HFFc6 (cell line): ENCODE measurements around the gene SLC22A23. TPM values are rescaled to one million over a fixed set of nuclear protein-coding genes. Genes with fewer than 3 reads are reported as not detected.
A peak's percentile ranks its signal among the peaks of the same experiment; 100 is the strongest.

Experiments
- DNase-seq: peaks from one replicate; pipeline ENCODE4 v3.0.0-alpha.2; 2018
- H3K27ac Mint-ChIP-seq: 2 replicates; pipeline ENCODE4 v1.8.0; 2020; ENCODE audit warnings: mild to moderate bottlenecking, mixed read lengths
- H3K27me3 Mint-ChIP-seq: 2 replicates; pipeline ENCODE4 v1.8.0; 2021; ENCODE audit warnings: mild to moderate bottlenecking, moderate library complexity, mixed read lengths; ENCODE audit not compliant: insufficient read depth
- H3K36me3 Mint-ChIP-seq: 2 replicates; pipeline ENCODE4 v1.8.0; 2021; ENCODE audit warnings: low read depth, mixed read lengths
- H3K4me1 Mint-ChIP-seq: 2 replicates; pipeline ENCODE4 v1.8.0; 2020; ENCODE audit warnings: low read depth, mixed read lengths
- H3K4me3 Mint-ChIP-seq: 2 replicates; pipeline ENCODE4 v1.8.0; 2020; ENCODE audit warnings: mild to moderate bottlenecking, moderate library complexity, mixed read lengths
- H3K9me3 Mint-ChIP-seq: 2 replicates; pipeline ENCODE4 v1.8.0; 2020; ENCODE audit warnings: mild to moderate bottlenecking, mixed read lengths
- CTCF ChIP-seq: fragments of 200-600 bp; sonication (generic); IDR thresholded peaks from 2 replicates; pipeline ENCODE4 v1.5.0; 2021; ENCODE audit warnings: antibody characterized with exemption, mild to moderate bottlenecking
- total RNA-seq, 6 experiments: library from RNA; stranded (reverse); fragmentation: NEBNext Ultra II Directional; extraction: Animal tissue kit (Norgen Biotek cat#: 25700); gene quantifications; 2 replicates in 1 of 6; 3 replicates in 5 of 6; pipeline ENCODE4 v1.2.3, GENCODE V29; 2021

Gene SLC22A23
- total RNA-seq, 6 experiments from 2014 or later = 0.10 to 0.55 (median 0.21) TPM

- Mint-ChIP-seq H3K27ac (no peak overlapping the region), H3K9me3 (peaks cover 5% of the 10 kb centered on the region), H3K36me3 (peaks cover 5% of the 10 kb centered on the region; the same call in 1 of the 2 replicates), H3K4me1 (peaks cover 9% of the 10 kb centered on the region), H3K4me3 (no peak overlapping the region), H3K27me3 (peaks cover 46% of the 10 kb centered on the region)
- no peak for TF ChIP-seq CTCF
- DNase-seq = no peak
Observed at GRCh38 chr6:3501826-3502500, 45.1 kb upstream of the SLC22A23 start.

GRCh38 chr6:3500262-3501014, 43.6 kb upstream of the SLC22A23 start:
- Mint-ChIP-seq H3K4me3 (no peak overlapping the region), H3K27ac (no peak overlapping the region), H3K9me3 (peaks cover 5% of the 10 kb centered on the region), H3K4me1 (peaks cover 9% of the 10 kb centered on the region), H3K27me3 (peaks cover 41% of the 10 kb centered on the region), H3K36me3 (peaks cover 5% of the 10 kb centered on the region; the same call in 1 of the 2 replicates)
- TF ChIP-seq CTCF = no peak
- DNase-seq = peak; percentile 63

- no peak for TF ChIP-seq CTCF
- Mint-ChIP-seq H3K27ac (no peak overlapping the region), H3K36me3 (no peaks in the 10 kb centered on the region), H3K4me1 (peaks cover 9% of the 10 kb centered on the region), H3K9me3 (no peaks in the 10 kb centered on the region; the same call in 1 of the 2 replicates), H3K4me3 (no peak overlapping the region), H3K27me3 (peaks cover 36% of the 10 kb centered on the region)
- no peak for DNase-seq
Observed at GRCh38 chr6:3499603-3500002, 42.8 kb upstream of the SLC22A23 start.

GRCh38 chr6:3496395-3496794, 39.5 kb upstream of the SLC22A23 start:
- H3K4me3 Mint-ChIP-seq = no peak overlapping the region
- H3K4me1 Mint-ChIP-seq = peaks cover 9% of the 10 kb centered on the region
- H3K9me3 Mint-ChIP-seq = no peaks in the 10 kb centered on the region; the same call in 1 of the 2 replicates
- H3K27me3 Mint-ChIP-seq = peaks cover 46% of the 10 kb centered on the region
- no peak for DNase-seq
- no peak overlapping the region for H3K27ac Mint-ChIP-seq
- no peak for TF ChIP-seq CTCF
- H3K36me3 Mint-ChIP-seq = no peaks in the 10 kb centered on the region

- H3K9me3 Mint-ChIP-seq = no peaks in the 10 kb centered on the region; the same call in 1 of the 2 replicates
- H3K27me3 Mint-ChIP-seq = peaks cover 46% of the 10 kb centered on the region
Observed at GRCh38 chr6:3494391-3495100, 37.7 kb upstream of the SLC22A23 start.

More at GRCh38 chr6:3494391-3495100, 37.7 kb upstream of the SLC22A23 start:
- no peaks in the 10 kb centered on the region for H3K36me3 Mint-ChIP-seq
- no peak for DNase-seq
- no peak for TF ChIP-seq CTCF
- H3K27ac Mint-ChIP-seq = no peak overlapping the region
- no peaks in the 10 kb centered on the region for H3K4me1 Mint-ChIP-seq
- no peak overlapping the region for H3K4me3 Mint-ChIP-seq
